GM21825 (cell line): Measurements from ENCODE around the gene SERP1.

ENCODE experiments used
- ATAC-seq: cut with Tn5 transposase; IDR thresholded peaks from one replicate; pipeline ENCODE4 v1.9.1; 2021; ENCODE audit warnings: mild to moderate bottlenecking, moderate library complexity; ENCODE audit not compliant: unreplicated experiment

Gene SERP1

DNA sequence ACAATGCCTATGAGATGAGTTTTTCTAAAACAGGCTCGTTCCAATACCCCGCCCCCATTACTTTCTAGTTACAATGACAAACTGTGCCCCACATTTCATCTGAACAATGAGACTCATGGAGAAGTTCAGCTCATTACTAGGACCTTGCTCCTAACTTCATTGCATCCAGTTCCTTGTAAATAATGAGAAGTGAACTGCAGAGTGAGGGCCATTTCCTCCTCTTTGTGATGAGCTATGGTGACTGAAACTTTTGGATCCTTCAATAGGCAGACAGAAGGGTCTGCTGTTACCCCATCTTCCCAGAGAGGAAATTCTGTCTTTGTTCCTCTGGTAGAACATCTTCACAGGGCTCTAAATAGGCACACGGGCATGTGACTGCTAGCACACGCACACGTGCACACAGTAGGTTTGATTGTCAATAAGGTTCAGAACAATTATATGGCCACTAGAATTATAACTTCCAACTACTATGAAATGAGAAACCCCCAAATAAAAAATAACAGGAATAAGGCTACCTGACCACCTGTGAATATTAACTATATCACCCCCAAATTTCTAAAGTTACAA is 51.8 kb downstream of the SERP1 start:
- no peak for ATAC-seq
